HUES48 (cell line): Measurements from ENCODE around the gene C1orf210.

Experiments
- H3K27ac ChIP-seq: one replicate; pipeline ENCODE4 v1.7.0; 2013; ENCODE audit warnings: low read depth, low read length, inconsistent platforms
- H3K27me3 ChIP-seq: 2 replicates; pipeline ENCODE4 v1.6.1; 2013; ENCODE audit warnings: mild to moderate bottlenecking, low read length; ENCODE audit not compliant: control insufficient read depth, insufficient read depth
- H3K36me3 ChIP-seq: 2 replicates; pipeline ENCODE4 v1.6.1; 2013; ENCODE audit warnings: low read length; ENCODE audit not compliant: control insufficient read depth, insufficient read depth
- H3K4me1 ChIP-seq: 2 replicates; pipeline ENCODE4 v1.6.1; 2013; ENCODE audit warnings: mild to moderate bottlenecking, low read length; ENCODE audit not compliant: control insufficient read depth, insufficient read depth
- H3K4me3 ChIP-seq: 2 replicates; pipeline ENCODE4 v1.5.1; 2013; ENCODE audit warnings: mild to moderate bottlenecking, low read depth, low read length
- H3K9ac ChIP-seq: 2 replicates; pipeline ENCODE4 v1.6.1; 2013; ENCODE audit warnings: mild to moderate bottlenecking, low read depth, low read length, moderate library complexity
- H3K9me3 ChIP-seq: 2 replicates; pipeline ENCODE4 v1.6.1; 2013; ENCODE audit warnings: low read length; ENCODE audit not compliant: control insufficient read depth, insufficient read depth

Gene C1orf210

GRCh38 chr1:43255438-43256210 is 29.8 kb downstream of the C1orf210 start:
- H3K4me3 ChIP-seq: no peak overlapping the region

GRCh38 chr1:43253876-43254275 is 31.5 kb downstream of the C1orf210 start:
- Histone ChIP-seq H3K9ac (no peak overlapping the region), H3K4me1 (no peaks in the 10 kb centered on the region), H3K27me3 (no peaks in the 10 kb centered on the region), H3K4me3 (no peak overlapping the region), H3K9me3 (peaks cover 16% of the 10 kb centered on the region), H3K27ac (no peak overlapping the region), H3K36me3 (no peaks in the 10 kb centered on the region)

More at GRCh38 chr1:43255438-43256210, 29.8 kb downstream of the C1orf210 start:
- H3K27me3 ChIP-seq: no peaks in the 10 kb centered on the region
- peaks cover 18% of the 10 kb centered on the region for H3K9me3 ChIP-seq
- no peak overlapping the region for H3K27ac ChIP-seq
- H3K4me1 ChIP-seq: no peaks in the 10 kb centered on the region
- no peaks in the 10 kb centered on the region for H3K36me3 ChIP-seq
- no peak overlapping the region for H3K9ac ChIP-seq

GRCh38 chr1:43253173-43253572 is 32.2 kb downstream of the C1orf210 start:
- Histone ChIP-seq H3K9ac (no peak overlapping the region), H3K36me3 (no peaks in the 10 kb centered on the region), H3K9me3 (peaks cover 10% of the 10 kb centered on the region), H3K4me3 (no peak overlapping the region), H3K27me3 (no peaks in the 10 kb centered on the region), H3K27ac (no peak overlapping the region), H3K4me1 (no peaks in the 10 kb centered on the region)

- H3K36me3 ChIP-seq: no peaks in the 10 kb centered on the region
- H3K27me3 ChIP-seq: no peaks in the 10 kb centered on the region
- no peak overlapping the region for H3K4me3 ChIP-seq
- H3K9ac ChIP-seq: no peak overlapping the region
- no peaks in the 10 kb centered on the region for H3K4me1 ChIP-seq
- peaks cover 11% of the 10 kb centered on the region for H3K9me3 ChIP-seq
- H3K27ac ChIP-seq: no peak overlapping the region
Observed at GRCh38 chr1:43252225-43252624, 33.2 kb downstream of the C1orf210 start.

GRCh38 chr1:43251024-43251423 is 34.4 kb downstream of the C1orf210 start:
- H3K4me3 ChIP-seq: no peak overlapping the region
- no peaks in the 10 kb centered on the region for H3K4me1 ChIP-seq
- no peak overlapping the region for H3K27ac ChIP-seq
- peaks cover 23% of the 10 kb centered on the region for H3K9me3 ChIP-seq
- no peaks in the 10 kb centered on the region for H3K27me3 ChIP-seq
- no peaks in the 10 kb centered on the region for H3K36me3 ChIP-seq
- no peak overlapping the region for H3K9ac ChIP-seq

- Histone ChIP-seq H3K36me3 (no peaks in the 10 kb centered on the region), H3K9ac (no peak overlapping the region), H3K4me3 (no peak overlapping the region), H3K27me3 (no peaks in the 10 kb centered on the region), H3K27ac (no peak overlapping the region), H3K9me3 (peaks cover 28% of the 10 kb centered on the region), H3K4me1 (no peaks in the 10 kb centered on the region)
Observed at GRCh38 chr1:43250351-43250761, 35.0 kb downstream of the C1orf210 start.

- Histone ChIP-seq H3K4me1 (no peaks in the 10 kb centered on the region), H3K9me3 (peaks cover 34% of the 10 kb centered on the region), H3K27ac (no peak overlapping the region), H3K4me3 (no peak overlapping the region), H3K27me3 (no peaks in the 10 kb centered on the region), H3K9ac (no peak overlapping the region), H3K36me3 (no peaks in the 10 kb centered on the region)
Observed at GRCh38 chr1:43247256-43247921, 38.0 kb downstream of the C1orf210 start.

- Histone ChIP-seq H3K4me3 (no peak overlapping the region), H3K27me3 (no peaks in the 10 kb centered on the region), H3K27ac (no peak overlapping the region), H3K4me1 (no peaks in the 10 kb centered on the region), H3K9ac (no peak overlapping the region), H3K36me3 (no peaks in the 10 kb centered on the region), H3K9me3 (peaks cover 30% of the 10 kb centered on the region)
Observed at GRCh38 chr1:43246466-43247213, 38.7 kb downstream of the C1orf210 start.

GRCh38 chr1:43243299-43243698 is 42.1 kb downstream of the C1orf210 start:
- H3K36me3 ChIP-seq: no peaks in the 10 kb centered on the region
- no peak overlapping the region for H3K27ac ChIP-seq

GRCh38 chr1:43241413-43241836 is 44.0 kb downstream of the C1orf210 start:
- no peak overlapping the region for H3K27ac ChIP-seq
- no peak overlapping the region for H3K9ac ChIP-seq
- no peaks in the 10 kb centered on the region for H3K4me1 ChIP-seq
- no peaks in the 10 kb centered on the region for H3K36me3 ChIP-seq
- no peaks in the 10 kb centered on the region for H3K27me3 ChIP-seq
- peaks cover 15% of the 10 kb centered on the region for H3K9me3 ChIP-seq
- H3K4me3 ChIP-seq: no peak overlapping the region

More at GRCh38 chr1:43243299-43243698, 42.1 kb downstream of the C1orf210 start:
- no peak overlapping the region for H3K4me3 ChIP-seq
- H3K9me3 ChIP-seq: peaks cover 27% of the 10 kb centered on the region
- no peak overlapping the region for H3K9ac ChIP-seq
- no peaks in the 10 kb centered on the region for H3K4me1 ChIP-seq
- no peaks in the 10 kb centered on the region for H3K27me3 ChIP-seq

- H3K4me3 ChIP-seq: no peak overlapping the region
- H3K27me3 ChIP-seq: no peaks in the 10 kb centered on the region
- peaks cover 5% of the 10 kb centered on the region for H3K9me3 ChIP-seq
- H3K9ac ChIP-seq: no peak overlapping the region
- H3K36me3 ChIP-seq: no peaks in the 10 kb centered on the region
- no peaks in the 10 kb centered on the region for H3K4me1 ChIP-seq
- no peak overlapping the region for H3K27ac ChIP-seq
Observed at GRCh38 chr1:43239484-43239883, 45.9 kb downstream of the C1orf210 start.
